Endothelial cell of umbilical vein (primary cell): ENCODE measurements around the gene SGSM1. TPM values are rescaled to one million over a fixed set of nuclear protein-coding genes. Genes with fewer than 3 reads are reported as not detected.

Source experiments
- BruUV-seq: library from RNA; stranded (reverse); fragments of 400-500 nt; replicated peaks from 2 replicates; lab custom pipeline; 2021; lab: Mats Ljungman, UMichigan
- CTCF ChIA-PET: fragments of 300-600, 350-600 bp; sonication (Branson Sonifier 250); formaldehyde crosslinking; loops from one replicate; lab custom pipeline; 2021; ENCODE audit warnings: antibody characterized with exemption, inconsistent platforms; lab: Charles Lee
- POLR2A ChIA-PET: fragments of 300-600, 350-600 bp; sonication (Branson Sonifier 250); formaldehyde crosslinking; loops from one replicate; lab custom pipeline; 2021; ENCODE audit warnings: antibody characterized with exemption, inconsistent platforms; lab: Charles Lee
- DNase-seq: peaks from one replicate; pipeline ENCODE4 v3.0.0-alpha.2; 2011; ENCODE audit warnings: low read depth, low spot score
- FAIRE-seq: peaks from 2 replicates; lab custom pipeline; 2011; peaks lifted over from hg19 to GRCh38; lab: Jason Lieb, UNC
- H2AFZ ChIP-seq: 2 replicates; pipeline ENCODE4 v1.6.0; 2012; ENCODE audit warnings: low read depth, low read length, control low read depth, inconsistent platforms
- H3K27ac ChIP-seq: 2 replicates; pipeline ENCODE4 v1.5.1; 2011; ENCODE audit warnings: low read depth, mild to moderate bottlenecking, control low read depth, low read length, moderate library complexity; ENCODE audit not compliant: insufficient read depth
- H3K27me3 ChIP-seq, 2 experiments: 2 replicates each; pipeline versions ENCODE4 v1.6.0 to v1.6.1; 2011; ENCODE audit warnings: low read length in 2 of 2, mixed read lengths in 1 of 2; ENCODE audit not compliant: control insufficient read depth in 2 of 2, insufficient read depth in 2 of 2
- H3K36me3 ChIP-seq, 2 experiments: 2 replicates in 1 of 2; 3 replicates in 1 of 2; pipeline ENCODE4 v1.5.1; 2011; ENCODE audit warnings: low read length in 2 of 2, mild to moderate bottlenecking in 1 of 2, moderate library complexity in 1 of 2; ENCODE audit not compliant: control insufficient read depth in 2 of 2, insufficient read depth in 2 of 2; ENCODE audit errors: extremely low read depth in 1 of 2
- H3K4me1 ChIP-seq: 3 replicates; pipeline ENCODE4 v1.5.1; 2011; ENCODE audit warnings: mild to moderate bottlenecking, low read length; ENCODE audit not compliant: control insufficient read depth, insufficient read depth; ENCODE audit errors: extremely low read depth
- H3K4me2 ChIP-seq: 2 replicates; pipeline ENCODE4 v1.6.1; 2011; ENCODE audit warnings: low read length, control low read depth, mixed read lengths; ENCODE audit not compliant: insufficient read depth
- H3K4me3 ChIP-seq, 3 experiments: fragments of 200-600 bp in 1 of 3; sonication (generic), shearing (Covaris generic) in 1 of 3; replicated peaks in 1 of 3; 2 replicates each; pipeline ENCODE4 v1.5.1; 2011 to 2016; ENCODE audit warnings: control low read depth in 3 of 3, low read length in 3 of 3, mild to moderate bottlenecking in 2 of 3, inconsistent platforms in 1 of 3, low read depth in 1 of 3, moderate library complexity in 1 of 3; ENCODE audit not compliant: insufficient read depth in 1 of 3
- H3K79me2 ChIP-seq: 2 replicates; pipeline ENCODE4 v1.6.0; 2012; ENCODE audit warnings: low read length, inconsistent platforms; ENCODE audit not compliant: control insufficient read depth, insufficient read depth
- H3K9ac ChIP-seq: replicated peaks from 2 replicates; pipeline ENCODE3; 2011; ENCODE audit warnings: low read length, control low read depth; ENCODE audit not compliant: insufficient read depth; ENCODE audit errors: extremely low read depth
- H3K9me1 ChIP-seq: replicated peaks from 3 replicates; pipeline ENCODE4 v1.6.0; 2011; ENCODE audit warnings: mild to moderate bottlenecking, low read length; ENCODE audit not compliant: control insufficient read depth, insufficient read depth; ENCODE audit errors: extremely low read depth
- H3K9me3 ChIP-seq: replicated peaks from 2 replicates; pipeline ENCODE4 v1.5.1; 2012; ENCODE audit warnings: low read length, inconsistent platforms; ENCODE audit not compliant: control insufficient read depth, insufficient read depth
- H4K20me1 ChIP-seq: replicated peaks from 2 replicates; pipeline ENCODE3; 2011; ENCODE audit warnings: mild to moderate bottlenecking, low read length; ENCODE audit not compliant: control insufficient read depth, insufficient read depth; ENCODE audit errors: extremely low read depth
- CTCF ChIP-seq, 2 donors: IDR thresholded peaks; 1 replicate in 1 of 2; 2 replicates in 1 of 2; pipeline ENCODE4 v1.5.1; 2011; ENCODE audit warnings: low read length in 2 of 2, mild to moderate bottlenecking in 2 of 2, moderate library complexity in 2 of 2, control low read depth in 1 of 2, inconsistent platforms in 1 of 2, low read depth in 1 of 2; ENCODE audit not compliant: insufficient read depth in 1 of 2; ENCODE audit errors: extremely low read depth in 1 of 2
- EZH2 ChIP-seq: IDR thresholded peaks from 2 replicates; pipeline ENCODE4 v1.6.1; 2012; ENCODE audit warnings: borderline replicate concordance, low read depth, mild to moderate bottlenecking, moderate library complexity, low read length, inconsistent platforms; ENCODE audit not compliant: severe bottlenecking
- FOS ChIP-seq: IDR thresholded peaks from 2 replicates; pipeline ENCODE4 v1.6.1; 2011; ENCODE audit warnings: mild to moderate bottlenecking, low read length, moderate library complexity, borderline replicate concordance; ENCODE audit not compliant: insufficient read depth
- GATA2 ChIP-seq: IDR thresholded peaks from 2 replicates; pipeline ENCODE4 v1.7.0; 2011; ENCODE audit warnings: low read depth, mild to moderate bottlenecking, moderate library complexity, mixed read lengths, low read length; ENCODE audit not compliant: insufficient read length, insufficient read depth
- JUN ChIP-seq: IDR thresholded peaks from 2 replicates; pipeline ENCODE4 v1.6.1; 2011; ENCODE audit warnings: borderline replicate concordance, low read depth; ENCODE audit not compliant: insufficient read length, insufficient read depth
- MAX ChIP-seq: IDR thresholded peaks from 2 replicates; pipeline ENCODE4 v1.6.1; 2011; ENCODE audit not compliant: insufficient read depth, insufficient read length
- MYC ChIP-seq: IDR thresholded peaks from one replicate; pipeline ENCODE4 v1.6.1; 2011; ENCODE audit warnings: mild to moderate bottlenecking, low read depth, low read length
- POLR2A ChIP-seq: IDR thresholded peaks from 2 replicates; pipeline ENCODE4 v1.6.1; 2012; ENCODE audit warnings: low read depth, mild to moderate bottlenecking, control low read depth, low read length
- POLR2AphosphoS5 ChIP-seq: IDR thresholded peaks from 2 replicates; pipeline ENCODE4 v1.6.1; 2012; ENCODE audit warnings: low read depth, mild to moderate bottlenecking, control low read depth, low read length, moderate library complexity; ENCODE audit not compliant: insufficient read depth
- dilution Hi-C: fragments of 300-500 bp; cut with MboI; formaldehyde crosslinking; loops from one replicate; pipeline ENCODE4 v1.15.0; 2019; ENCODE audit warnings: low sequenced_read_pairs; ENCODE audit not compliant: extremely low pct_ligation_motif_present
- intact Hi-C: fragments of 100-400 bp; cut with micrococcal nuclease; formaldehyde crosslinking; loops from one replicate; pipeline ENCODE4 v1.10.0; 2022
- polyA plus RNA-seq, 4 experiments: library from polyadenylated mRNA; depleted of rRNA in 3 of 4; stranded (reverse) in 3 of 4; unstranded in 1 of 4; fragments of >200 nt; gene quantifications; 2 replicates each; pipeline versions ENCODE4 v1.2.1 to v1.2.3, GENCODE V29; 2011 to 2012; ENCODE audit warnings: missing spikeins in 1 of 4
- total RNA-seq: library from RNA; stranded (reverse); gene quantifications from 2 replicates; pipeline ENCODE4 v1.2.3, GENCODE V29; 2021

The SGSM1 gene
- total and polyA plus RNA-seq, 2 donors (not counting 3 experiments of a cell fraction or from before 2014, with no cell fraction given): 0.10 to 1.1 TPM

- H3K4me1 ChIP-seq: peaks cover 9% of the 10 kb centered on the region
- DNase-seq (no peak), FAIRE-seq (no peak)
- no peak overlapping the region for H3K9ac ChIP-seq
- no peaks in the 10 kb centered on the region for H3K9me1 ChIP-seq
- intact Hi-C loops: loop anchor here (2.0 to 5.0 kb wide), 2 partner anchors 14 to 157 kb away; no protein-coding TSS in a partner anchor
- no peak overlapping the region for H2AFZ ChIP-seq
- POLR2A ChIA-PET: no interaction called here
- BruUV-seq: no TSS peak
- peaks cover 44% of the 10 kb centered on the region for H3K79me2 ChIP-seq
- H3K36me3 ChIP-seq: no peaks in the 10 kb centered on the region
- H3K4me2 ChIP-seq: no peak overlapping the region
- H3K4me3 ChIP-seq: no peak overlapping the region
- no peak for TF ChIP-seq MAX
- TF ChIP-seq POLR2A: no peak
- TF ChIP-seq EZH2: no peak
- no peak for TF ChIP-seq GATA2
- no peak for TF ChIP-seq JUN
- TF ChIP-seq FOS: no peak
- TF ChIP-seq CTCF (IDR thresholded peaks at IDR 0.05; ENCODE audit: extremely low read depth in 1 of 2, insufficient read depth in 1 of 2, low read depth in 1 of 2, low read length in 2 of 2): no peak
- no peak for TF ChIP-seq MYC
- no peak for TF ChIP-seq POLR2AphosphoS5
- CTCF ChIA-PET: interaction anchor here (1.5 to 19.2 kb wide), 7 partner anchors 15 to 98 kb away, joined by 4 to 378 read pairs (median 8); no protein-coding TSS in a partner anchor
- H3K27me3 ChIP-seq: no peaks in the 10 kb centered on the region
- H3K9me3 ChIP-seq: no peaks in the 10 kb centered on the region
- dilution Hi-C loops: no loop called here
- H4K20me1 ChIP-seq: no peaks in the 10 kb centered on the region
- no peak overlapping the region for H3K27ac ChIP-seq
Observed at GRCh38 chr22:24954856-24955255, 148.8 kb downstream of the SGSM1 start.
